ENCODE results near the gene IFITM10.

IFITM10 gene

DNA sequence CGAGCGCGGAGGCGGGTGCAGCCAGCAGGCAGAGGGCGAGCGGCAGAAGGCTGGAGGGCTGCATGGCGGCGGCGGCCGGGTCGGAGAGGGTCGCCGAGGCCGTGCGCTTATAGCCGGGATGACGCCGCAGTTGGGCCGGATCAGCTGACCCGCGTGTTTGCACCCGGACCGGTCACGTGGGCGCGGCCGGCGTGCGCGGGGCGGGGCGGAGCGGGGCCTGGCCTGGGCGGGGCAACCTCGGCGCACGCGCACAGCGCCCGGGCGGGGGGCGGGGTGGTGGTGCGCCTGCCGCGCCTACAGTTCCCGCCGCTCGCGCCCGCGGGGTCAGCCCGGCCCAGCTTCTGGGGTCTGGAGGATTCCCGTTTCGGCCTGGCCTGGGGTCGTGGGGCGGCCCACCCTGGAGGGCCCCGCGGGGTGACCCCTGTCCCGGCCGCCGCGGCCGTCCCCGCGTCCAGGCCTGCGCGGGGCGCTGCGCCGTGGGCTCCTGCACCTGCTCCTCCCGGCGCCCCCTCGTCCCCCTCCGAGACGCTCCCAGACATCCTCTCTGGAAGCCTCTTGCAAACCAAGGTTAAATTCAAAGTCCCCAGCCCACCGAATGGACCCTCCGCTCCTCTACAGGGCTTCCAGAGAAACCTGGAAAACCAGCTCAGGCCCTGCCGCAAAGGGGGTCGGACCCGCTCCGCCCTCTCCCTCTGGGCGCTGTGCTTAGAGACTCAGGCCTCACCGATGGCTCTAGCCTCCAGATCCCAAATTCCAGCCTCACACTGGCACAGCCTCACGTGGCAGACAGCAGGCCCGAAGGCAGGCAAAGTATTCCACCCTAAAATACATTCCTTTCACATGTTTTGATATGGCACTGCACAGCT is 13.6 kb upstream of the IFITM10 start, which contains the start of gene CTSD:
Gene CTSD (minus strand): TSS at position 132 of the 866 bp plus-strand sequence. CDS start 68 bp downstream, at position 64.
- DNase-seq (ENCODE audit: low read depth in 2 of 2), result peak; percentile 77 to 87

DNA sequence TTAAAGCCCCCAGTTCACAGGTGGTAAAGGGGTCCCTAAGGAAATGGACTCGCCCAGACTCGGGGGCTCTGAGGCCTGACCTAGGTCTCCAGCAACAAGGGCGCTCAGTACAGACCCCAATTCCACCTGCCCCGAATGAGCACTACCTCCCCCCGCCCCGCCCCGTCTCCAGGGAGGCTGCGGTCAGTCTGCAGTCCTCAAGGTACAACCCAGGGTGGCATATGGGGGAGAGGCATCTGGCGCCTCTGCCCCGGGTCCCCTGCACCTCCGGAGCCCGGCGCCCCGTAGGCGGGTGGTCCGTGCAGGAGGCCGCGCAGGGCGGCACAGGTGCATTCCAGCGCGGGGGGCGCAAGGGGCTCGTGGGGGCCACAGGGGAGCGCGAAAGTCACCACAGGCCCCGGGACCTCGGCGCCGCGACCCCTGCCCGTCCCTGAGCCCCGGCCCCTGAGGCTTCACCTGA is 13.0 kb upstream of the IFITM10 start:
- DNase-seq (ENCODE audit: low read depth in 2 of 2), result no peak

GRCh38 chr11:1762537-1763302 is 12.3 kb upstream of the IFITM10 start:
- no peak for DNase-seq (ENCODE audit: low read depth in 2 of 2)

DNA sequence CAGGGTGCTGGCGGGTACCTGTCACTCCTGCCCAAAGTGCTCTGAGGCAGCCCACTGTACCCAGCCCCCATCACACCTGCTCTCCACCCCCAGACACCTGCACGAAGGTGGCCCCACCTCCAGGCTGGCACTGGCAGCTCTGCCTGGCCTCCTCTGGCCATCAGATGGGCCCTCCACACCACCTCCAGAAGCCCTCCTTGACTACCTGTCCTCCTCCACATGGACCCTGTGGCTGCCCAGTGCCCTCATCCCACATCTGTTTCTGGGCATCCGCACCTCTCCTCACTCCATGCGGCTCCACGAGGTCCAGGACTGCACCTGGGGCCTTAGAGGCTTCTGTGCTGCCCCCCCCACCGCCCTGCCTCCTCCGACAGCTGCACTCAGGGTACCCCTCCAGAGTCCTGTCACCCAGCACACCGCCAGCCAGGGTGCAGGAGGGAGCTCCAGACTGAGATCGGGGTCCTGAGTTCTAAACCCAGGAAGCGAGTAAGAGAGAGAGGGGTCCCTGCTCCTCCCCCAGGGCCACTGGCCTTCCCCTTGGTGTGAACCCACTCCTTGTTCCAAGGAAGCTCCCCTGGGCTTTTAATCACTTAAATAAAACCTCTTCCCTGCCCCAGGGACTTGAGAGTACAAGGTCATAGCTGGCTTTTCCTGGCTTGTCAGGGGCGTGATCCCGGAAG is 11.6 kb upstream of the IFITM10 start:
- no peak for DNase-seq (ENCODE audit: low read depth in 2 of 2)

- no peak for DNase-seq (ENCODE audit: low read depth in 2 of 2)
These were observed 10.9 kb upstream of the IFITM10 start for GRCh38 chr11:1761110-1761856.

- DNase-seq (ENCODE audit: low read depth in 2 of 2), result no peak
These were observed 10.1 kb upstream of the IFITM10 start for GRCh38 chr11:1760351-1761109.

GRCh38 chr11:1759851-1760220 is 9.4 kb upstream of the IFITM10 start:
- DNase-seq (ENCODE audit: low read depth in 2 of 2), result no peak

DNA sequence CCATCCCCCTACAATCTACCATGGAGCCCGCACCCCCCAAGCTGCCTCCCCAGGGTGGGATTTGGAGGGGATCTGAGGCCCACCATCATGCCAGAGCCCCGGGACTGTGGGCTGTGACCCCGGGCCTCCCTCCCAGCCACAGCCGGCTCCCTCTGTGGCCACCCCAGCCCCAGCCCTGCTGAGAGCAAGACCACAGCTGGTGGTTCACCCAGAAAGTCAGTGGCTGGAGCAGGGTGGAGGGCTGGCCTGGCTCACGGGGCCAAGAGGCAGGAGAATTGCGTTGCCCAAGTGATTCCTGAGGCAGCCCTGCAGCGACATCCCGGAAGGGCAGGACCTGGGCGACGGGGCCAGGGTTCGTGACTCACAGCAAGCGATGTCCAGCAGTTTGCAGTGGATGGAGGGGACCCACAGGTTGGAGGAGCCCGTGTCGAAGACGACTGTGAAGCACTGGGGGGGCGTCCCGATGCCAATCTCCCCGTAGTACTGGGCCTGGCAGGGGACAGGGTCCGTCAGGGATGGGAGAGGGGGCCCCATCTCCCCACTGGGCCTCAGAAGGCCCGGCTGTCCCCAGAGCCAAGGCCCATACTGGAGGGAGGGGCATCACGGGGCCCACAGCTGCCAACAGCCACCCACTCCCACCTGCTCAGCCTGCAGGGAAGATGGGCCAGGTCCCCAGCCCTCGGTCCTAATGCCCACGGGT is 8.9 kb upstream of the IFITM10 start:
- no peak for DNase-seq (ENCODE audit: low read depth in 2 of 2)

DNA sequence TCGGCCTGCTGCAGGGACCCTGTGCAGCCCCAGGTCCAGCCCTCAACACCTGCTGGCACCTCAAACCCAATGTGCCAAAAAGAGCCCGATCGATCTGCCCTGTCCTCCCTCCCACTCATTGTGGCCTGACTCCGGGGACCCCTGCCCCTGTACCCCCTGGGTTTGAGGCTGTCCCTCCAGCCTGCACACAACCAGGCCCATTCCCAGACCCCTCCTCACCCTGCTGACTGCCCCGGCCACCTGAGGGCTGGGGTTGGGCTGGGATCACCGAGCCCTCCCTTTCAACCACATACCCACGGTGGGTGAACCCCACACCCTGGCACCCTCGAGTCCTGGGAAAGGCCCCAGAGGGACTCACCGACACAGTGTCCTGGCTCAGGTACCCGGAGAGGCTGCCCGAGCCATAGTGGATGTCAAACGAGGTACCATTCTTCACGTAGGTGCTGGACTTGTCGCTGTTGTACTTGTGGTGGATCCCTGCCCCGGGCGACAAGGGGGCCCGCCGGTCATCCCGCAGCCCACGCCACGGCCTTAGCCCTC is 8.3 kb upstream of the IFITM10 start:
- DNase-seq (ENCODE audit: low read depth in 2 of 2), result no peak

DNA sequence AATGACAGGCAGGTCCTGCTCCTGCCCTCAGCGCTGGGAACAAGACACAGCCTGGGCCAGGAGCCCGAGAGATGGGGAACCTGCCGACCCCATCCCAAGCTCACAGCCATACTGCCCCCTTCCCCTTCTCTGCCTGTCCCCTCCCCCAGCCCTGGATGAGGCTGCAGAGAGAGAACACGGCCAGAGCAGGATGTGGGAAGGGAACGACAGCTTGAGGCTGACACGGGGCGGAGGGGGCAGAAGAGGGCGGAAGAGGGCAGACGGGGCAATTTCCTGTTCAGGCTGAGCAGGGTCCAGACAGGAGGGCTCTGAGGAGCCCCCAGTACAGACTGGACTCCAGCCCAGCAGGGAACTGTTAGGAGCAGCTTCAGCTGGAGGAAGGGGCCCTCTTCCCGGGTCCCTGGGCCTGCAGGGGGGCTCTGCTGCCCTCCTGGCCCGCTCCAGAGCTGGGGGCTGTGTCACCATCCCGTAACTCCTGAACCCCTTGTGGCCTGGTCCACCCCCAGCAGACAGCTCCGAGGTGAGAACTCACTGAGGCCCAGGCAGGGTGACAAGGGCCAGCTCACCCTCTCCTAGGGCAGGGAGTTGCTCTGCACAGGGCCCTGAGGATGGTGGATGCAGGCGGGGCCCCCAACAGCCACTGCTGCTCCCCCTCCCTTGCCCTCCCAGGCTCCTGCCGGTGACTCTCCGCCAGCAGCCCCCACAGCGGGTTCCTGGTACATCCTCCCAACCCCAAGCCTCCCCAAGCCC is 7.6 kb upstream of the IFITM10 start:
- peak in 1 of 2 donors; percentile 38 for DNase-seq (ENCODE audit: low read depth in 2 of 2)

DNA sequence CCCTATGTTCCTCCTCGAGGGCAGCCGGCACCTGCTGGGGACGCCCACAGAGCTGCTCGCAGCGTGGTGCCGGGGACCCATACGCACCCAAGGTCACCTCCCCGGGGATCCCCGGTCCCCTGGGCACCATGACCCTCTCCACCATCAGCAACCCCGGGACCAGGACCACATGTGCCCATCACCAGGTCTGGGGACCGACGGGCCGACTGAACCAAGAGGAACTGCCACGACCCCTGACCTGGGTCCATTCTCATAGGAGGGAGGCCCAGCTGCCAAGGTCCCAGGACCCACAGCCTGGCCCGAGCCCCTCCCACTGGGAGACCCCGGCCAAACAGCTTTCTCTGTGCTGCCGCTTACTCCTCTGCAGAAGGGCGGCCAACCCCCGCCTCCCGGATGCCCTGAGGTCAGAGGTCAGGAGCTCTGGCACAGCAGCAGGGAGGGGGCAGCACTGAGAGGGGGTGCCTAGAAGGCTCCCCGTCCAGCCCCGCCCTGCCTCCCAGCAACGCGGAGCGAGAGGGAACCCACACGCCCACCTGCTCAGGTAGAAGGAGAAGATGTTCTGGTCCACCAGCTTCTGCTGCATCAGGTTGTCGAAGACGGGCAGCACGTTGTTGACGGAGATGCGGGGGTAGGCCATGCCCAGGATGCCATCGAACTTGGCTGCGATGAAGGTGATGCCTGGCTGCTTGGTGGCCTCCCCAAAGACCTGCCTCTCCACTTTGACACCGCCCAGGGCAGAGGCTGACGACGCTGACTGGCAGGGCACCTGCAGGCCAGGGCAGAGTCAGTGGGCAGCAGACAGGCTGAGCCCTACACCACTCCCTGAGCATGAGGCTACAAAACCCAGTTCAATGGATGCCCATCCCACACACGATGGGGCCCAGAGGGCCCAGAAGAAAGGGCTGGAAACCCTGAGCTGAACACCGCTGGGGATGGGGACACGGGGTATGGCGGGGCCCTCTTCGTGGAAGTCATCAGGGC is 6.7 kb upstream of the IFITM10 start:
- DNase-seq (ENCODE audit: low read depth in 2 of 2), result no peak

DNA sequence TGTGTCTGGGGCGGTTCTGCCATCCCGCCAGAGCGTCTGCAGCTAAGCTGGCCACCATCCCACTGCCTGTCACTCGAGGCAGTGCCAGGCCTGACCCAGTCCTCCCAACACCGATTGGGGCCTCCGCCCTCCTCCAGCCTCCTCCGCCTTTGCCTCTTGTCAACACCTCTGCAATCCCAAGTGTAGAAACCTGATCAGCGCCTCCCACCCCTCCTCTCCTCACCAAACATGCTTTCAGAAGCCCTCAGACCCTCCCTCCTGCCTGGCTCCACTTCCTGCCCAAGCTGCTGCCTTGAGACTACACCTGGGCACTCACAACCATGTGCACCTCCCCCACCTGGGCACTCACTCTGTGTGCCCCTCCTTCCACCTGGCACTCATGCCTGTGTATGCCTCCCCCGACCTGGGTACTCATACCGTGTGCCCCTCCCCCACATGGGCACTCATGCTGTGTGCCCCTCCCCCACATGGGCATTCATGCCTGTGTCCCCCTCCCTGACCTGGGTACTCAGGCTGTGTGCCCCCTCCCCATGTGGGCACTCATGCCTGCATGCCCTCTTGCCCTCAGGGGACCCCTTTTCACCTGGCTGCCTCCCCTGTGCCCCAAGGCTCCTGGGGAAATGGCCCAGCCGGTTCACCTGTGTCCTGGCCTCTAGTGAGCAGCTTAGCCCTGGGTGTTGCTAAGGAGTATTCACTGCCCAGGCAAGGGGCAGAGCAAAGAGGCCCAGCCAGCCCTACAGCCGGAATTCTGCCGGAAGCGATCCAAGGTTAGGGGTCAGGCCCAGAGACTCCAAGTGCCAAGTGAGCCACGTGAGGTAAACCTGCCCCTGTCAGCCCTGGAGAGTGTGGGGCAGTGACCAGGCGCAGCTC is 5.5 kb upstream of the IFITM10 start:
- DNase-seq (ENCODE audit: low read depth in 2 of 2), result no peak

DNA sequence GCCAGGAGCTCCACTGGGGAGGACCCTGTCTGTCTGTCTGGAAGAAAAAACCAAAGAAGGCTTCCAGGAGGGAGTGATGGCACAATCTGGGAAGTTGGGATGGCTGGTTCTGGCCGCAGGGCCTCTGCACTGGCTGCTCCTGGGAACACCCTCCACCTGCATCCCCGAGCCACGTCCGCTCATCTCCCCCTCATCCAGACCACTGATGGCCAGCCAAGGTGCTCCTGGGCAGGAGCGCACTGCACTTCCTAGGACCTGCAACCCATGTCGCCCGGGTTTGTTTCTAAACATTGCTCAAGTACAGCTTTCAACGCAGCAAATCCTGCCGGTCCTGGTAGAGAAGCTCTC is 4.9 kb upstream of the IFITM10 start:
- DNase-seq (ENCODE audit: low read depth in 2 of 2), result no peak

DNA sequence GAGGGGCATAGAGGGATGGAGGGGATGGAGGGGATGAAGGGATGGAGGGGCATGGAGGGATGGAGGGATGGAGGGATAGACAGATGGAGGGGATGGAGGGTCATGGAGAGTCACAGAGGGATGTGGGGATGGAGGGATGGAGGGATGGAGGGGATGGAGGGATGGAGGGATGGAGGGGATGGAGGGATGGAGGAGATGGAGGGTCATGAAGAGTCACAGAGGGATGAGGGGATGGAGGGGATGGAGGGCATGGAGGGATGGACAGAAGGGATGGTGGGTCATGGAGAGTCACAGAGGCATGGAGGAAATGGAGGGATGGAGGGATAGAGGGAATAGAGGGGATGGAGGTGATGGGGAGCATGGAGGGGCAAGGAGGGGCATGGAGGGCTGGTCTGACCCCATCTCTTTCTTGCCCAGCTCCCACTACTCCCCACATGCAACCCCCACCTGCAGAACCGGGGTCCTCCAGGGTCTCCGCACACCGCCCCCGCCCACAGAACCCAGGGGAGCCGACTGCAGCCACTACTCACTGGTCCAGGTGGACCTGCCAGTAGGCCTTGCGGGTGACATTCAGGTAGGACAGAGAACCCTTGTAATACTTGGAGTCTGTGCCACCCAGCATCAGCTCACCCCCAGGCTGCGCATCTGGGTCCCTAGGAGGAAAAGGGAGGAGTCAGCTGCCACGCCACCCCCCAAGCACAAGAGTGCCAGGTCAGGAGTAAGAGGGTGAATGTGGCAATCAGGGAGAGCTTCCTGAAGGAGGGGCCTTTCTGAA is 4.2 kb upstream of the IFITM10 start:
- no peak for DNase-seq (ENCODE audit: low read depth in 2 of 2)

DNA sequence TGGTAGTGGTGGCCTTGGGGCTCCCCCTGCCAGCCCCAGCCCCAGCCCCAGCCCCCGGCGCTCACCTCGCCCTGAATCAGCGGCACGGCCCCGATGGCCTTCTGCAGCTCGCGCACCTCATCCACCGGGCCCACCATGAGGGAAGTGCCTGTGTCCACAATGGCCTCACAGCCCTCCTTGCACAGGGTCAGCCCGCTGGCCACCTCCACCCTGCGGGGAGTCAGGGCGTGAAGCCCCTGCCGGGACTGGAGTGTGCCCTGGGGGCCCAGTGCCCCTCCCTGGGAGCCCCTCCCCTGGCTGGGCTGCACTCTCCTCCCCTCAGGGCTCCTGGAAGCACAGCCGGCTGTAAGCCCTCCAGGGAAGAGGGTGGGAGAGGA is 3.5 kb upstream of the IFITM10 start:
- no peak for DNase-seq (ENCODE audit: low read depth in 2 of 2)

GRCh38 chr11:1753229-1753928 is 3.0 kb upstream of the IFITM10 start:
- no peak for DNase-seq (ENCODE audit: low read depth in 2 of 2)
